Rectal smooth muscle tissue (tissue), 1 donor: Measurements from ENCODE around the gene FMN2.

Experiments
- H3K27ac ChIP-seq: one replicate; pipeline ENCODE4 v1.7.0; 2013; ENCODE audit warnings: low read depth, low read length, inconsistent platforms
- H3K27me3 ChIP-seq: one replicate; pipeline ENCODE4 v1.7.0; 2013; ENCODE audit warnings: low read length; ENCODE audit not compliant: control insufficient read depth, insufficient read depth
- H3K36me3 ChIP-seq: one replicate; pipeline ENCODE4 v1.7.0; 2013; ENCODE audit warnings: low read length; ENCODE audit not compliant: control insufficient read depth, insufficient read depth
- H3K4me1 ChIP-seq: one replicate; pipeline ENCODE4 v1.7.0; 2013; ENCODE audit warnings: low read length; ENCODE audit not compliant: control insufficient read depth, insufficient read depth
- H3K4me3 ChIP-seq: one replicate; pipeline ENCODE4 v1.7.0; 2013; ENCODE audit warnings: low read length
- H3K9ac ChIP-seq: one replicate; pipeline ENCODE4 v1.7.0; 2013; ENCODE audit warnings: low read length

The FMN2 gene

DNA sequence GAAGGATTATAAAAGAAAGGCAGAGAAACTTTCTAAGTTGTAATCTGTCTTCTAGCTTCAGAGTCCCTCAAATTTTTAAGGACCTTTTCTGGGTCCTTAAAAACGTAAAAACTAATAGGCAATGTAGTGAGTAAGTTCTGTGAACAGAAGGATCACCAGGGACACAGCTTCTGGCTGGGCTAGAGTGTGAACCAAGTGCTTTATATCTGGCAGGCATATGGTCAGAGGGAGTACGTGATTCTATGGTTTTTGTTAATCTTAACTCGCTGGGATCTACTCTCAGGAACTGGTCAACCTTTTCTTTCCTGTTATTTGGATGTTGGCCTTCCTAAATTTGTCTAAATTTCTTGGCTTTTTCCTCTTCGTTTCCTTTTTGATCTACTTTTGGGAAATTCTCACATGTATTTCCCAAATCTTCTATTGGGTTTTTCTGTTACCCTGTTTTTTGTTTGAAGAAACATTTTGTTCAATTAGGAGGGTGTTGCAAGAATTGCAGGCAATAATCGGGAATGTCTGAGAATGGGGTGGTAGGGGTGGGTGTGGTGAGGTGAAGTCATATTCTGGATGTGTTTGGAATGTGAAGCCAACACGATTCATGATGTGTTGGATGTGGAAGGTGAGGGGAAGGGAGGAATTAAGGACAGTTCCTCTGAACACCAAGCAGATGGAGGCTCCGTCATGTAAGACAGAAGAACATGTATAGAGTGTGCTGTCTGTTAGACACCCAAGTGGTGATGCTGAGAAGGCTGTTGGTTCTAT is 193.2 kb downstream of the FMN2 start:
- H3K27me3 ChIP-seq, result no peaks in the 10 kb centered on the region
- H3K27ac ChIP-seq, result no peak overlapping the region
- H3K9ac ChIP-seq, result no peak overlapping the region
- H3K4me3 ChIP-seq, result no peak overlapping the region
- no peaks in the 10 kb centered on the region for H3K36me3 ChIP-seq
- peaks cover 3% of the 10 kb centered on the region for H3K4me1 ChIP-seq

DNA sequence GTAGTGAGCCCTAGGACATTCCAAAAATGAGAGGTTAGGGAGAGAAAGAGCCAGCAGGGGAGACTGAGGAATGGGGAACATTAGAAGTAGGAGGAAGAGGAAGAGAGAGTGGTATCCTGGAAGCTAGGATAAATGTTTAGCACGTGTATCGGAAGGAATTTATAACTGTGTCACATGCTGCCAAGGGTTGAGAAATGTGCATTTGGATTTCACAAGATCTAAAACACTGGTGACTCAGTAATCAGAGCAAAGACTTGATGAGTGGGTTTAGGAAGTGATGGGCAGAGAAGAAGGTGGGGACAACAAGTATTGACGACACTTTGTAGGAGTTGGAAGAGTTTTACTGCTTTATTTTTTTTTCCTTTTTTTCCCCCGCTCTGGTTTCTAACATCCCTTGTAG is 193.9 kb downstream of the FMN2 start:
- no peak overlapping the region for H3K9ac ChIP-seq
- H3K27ac ChIP-seq, result no peak overlapping the region
- H3K27me3 ChIP-seq, result no peaks in the 10 kb centered on the region
- no peaks in the 10 kb centered on the region for H3K36me3 ChIP-seq
- H3K4me1 ChIP-seq, result peaks cover 3% of the 10 kb centered on the region
- no peak overlapping the region for H3K4me3 ChIP-seq

DNA sequence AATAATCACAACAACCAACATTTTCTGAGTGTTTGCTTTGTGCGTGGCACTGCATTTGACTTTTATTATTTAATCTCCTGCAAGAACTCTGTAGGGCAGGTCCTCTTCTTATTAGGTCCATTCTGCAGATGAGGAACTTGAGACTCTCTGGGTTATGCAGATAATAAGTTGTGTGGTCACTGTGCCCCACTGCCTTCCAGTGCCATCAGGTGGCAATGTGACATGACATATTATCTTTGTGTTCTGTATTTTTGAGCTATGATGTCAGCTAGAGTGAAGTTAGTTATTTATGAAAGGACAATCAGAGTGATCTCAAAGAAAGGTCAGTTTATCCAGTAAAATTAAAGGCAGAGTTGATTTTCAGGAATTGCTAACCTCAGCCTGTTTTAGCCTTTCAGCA is 196.0 kb downstream of the FMN2 start:
- Histone ChIP-seq H3K27ac (no peak overlapping the region), H3K36me3 (no peaks in the 10 kb centered on the region), H3K9ac (no peak overlapping the region), H3K27me3 (no peaks in the 10 kb centered on the region), H3K4me3 (no peak overlapping the region), H3K4me1 (no peaks in the 10 kb centered on the region)

DNA sequence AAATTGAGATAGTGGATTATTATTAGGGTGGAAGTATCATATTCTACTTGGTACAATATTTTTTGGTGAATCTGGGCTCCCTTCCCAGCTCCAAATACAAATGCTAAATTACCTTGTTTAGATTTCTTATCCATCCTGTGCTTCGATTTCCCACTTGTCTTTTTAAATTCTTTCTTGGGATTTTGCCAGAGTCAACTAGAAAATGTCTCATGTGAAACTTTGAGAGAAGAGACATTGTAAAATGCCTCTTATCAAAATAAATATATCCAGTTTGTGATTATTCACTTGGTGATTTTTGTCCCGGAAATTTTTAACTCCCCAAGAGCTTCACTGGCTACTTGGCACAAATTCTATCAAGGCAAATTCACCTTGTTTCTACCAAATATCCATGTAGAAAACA is 202.0 kb downstream of the FMN2 start:
- Histone ChIP-seq H3K4me1 (no peaks in the 10 kb centered on the region), H3K27ac (no peak overlapping the region), H3K4me3 (no peak overlapping the region), H3K9ac (no peak overlapping the region), H3K27me3 (no peaks in the 10 kb centered on the region), H3K36me3 (no peaks in the 10 kb centered on the region)

DNA sequence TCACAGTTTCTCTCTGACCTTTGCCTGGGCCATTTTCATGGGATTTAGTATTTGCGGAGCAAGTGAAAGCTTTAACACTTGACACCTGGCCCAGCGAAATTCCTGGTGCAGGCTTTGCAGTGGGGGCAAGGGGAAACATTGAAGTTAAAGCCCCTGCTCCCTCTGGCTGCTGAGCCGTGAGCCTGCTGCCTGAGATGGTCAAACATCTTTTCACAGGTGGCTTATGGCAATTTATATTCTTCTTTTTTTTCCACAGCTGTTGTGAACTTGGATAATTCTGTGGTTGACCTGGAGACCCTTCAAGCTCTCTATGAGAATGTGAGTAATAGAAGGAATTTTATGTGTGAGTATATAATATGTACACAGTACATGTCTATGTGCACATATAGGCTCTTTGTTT is 202.9 kb downstream of the FMN2 start:
- no peak overlapping the region for H3K27ac ChIP-seq
- H3K36me3 ChIP-seq, result no peaks in the 10 kb centered on the region
- H3K4me1 ChIP-seq, result no peaks in the 10 kb centered on the region
- no peak overlapping the region for H3K4me3 ChIP-seq
- H3K9ac ChIP-seq, result no peak overlapping the region
- no peaks in the 10 kb centered on the region for H3K27me3 ChIP-seq

DNA sequence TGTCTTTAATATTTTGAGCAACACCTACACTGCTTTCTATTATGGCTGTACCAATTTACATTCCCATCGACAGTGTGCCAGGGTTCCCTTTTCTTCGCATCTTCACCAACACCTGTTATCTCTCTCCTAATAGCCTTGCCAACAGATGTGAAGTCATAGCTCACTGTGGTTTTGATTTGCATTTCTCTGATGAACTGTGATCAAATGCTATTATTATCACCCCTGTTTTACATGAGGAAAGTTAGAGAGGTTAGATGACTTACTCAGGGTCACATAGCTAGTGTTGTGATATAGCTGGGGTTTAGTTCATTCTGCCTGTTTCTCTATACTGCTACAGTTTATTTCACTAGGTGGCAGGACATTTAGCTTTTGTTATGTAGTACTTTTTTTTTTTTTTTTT is 204.1 kb downstream of the FMN2 start:
- H3K4me1 ChIP-seq, result no peaks in the 10 kb centered on the region
- H3K36me3 ChIP-seq, result no peaks in the 10 kb centered on the region
- no peak overlapping the region for H3K27ac ChIP-seq
- no peak overlapping the region for H3K9ac ChIP-seq
- H3K27me3 ChIP-seq, result no peaks in the 10 kb centered on the region
- H3K4me3 ChIP-seq, result no peak overlapping the region

DNA sequence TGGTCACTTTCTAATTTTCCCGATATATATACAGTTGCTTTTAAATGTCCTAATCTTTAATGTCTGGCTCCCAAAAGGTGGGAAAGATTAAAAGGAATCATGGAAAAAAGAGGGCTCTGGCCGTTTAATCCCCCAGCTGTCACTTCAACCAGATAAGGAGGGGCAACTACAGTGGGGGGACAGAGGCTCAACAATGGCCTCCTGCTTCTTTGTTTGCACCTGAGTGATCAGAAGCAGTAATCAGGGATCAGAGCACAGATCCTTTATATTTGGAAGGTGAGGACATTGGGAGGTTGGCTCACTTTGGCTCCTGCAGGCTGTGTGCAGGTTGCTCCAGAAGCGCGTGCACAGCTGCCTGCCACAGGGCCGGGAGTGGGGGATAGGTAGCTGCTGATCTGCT is 212.8 kb downstream of the FMN2 start:
- H3K4me3 ChIP-seq, result no peak overlapping the region
- H3K27me3 ChIP-seq, result no peaks in the 10 kb centered on the region
- H3K4me1 ChIP-seq, result no peaks in the 10 kb centered on the region
- no peaks in the 10 kb centered on the region for H3K36me3 ChIP-seq
- H3K27ac ChIP-seq, result no peak overlapping the region
- H3K9ac ChIP-seq, result no peak overlapping the region

DNA sequence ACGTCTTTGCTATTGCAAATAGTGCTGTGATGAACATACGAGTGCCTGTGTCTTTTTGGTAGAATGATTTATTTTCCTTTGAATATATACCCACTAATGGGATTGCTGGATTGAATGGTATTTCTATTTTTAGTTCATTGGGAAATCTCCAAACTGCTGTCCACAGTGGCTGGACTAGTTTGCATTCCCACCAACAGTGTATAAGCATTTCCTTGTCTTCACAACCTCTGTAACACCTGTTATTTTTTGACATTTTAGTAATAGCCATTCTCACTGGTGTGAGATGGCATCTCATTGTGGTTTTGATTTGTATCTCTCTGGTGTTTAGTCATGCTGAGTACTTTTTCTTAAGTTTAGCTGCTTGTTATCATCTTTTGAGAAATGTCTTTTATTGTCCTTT is 215.0 kb downstream of the FMN2 start:
- no peak overlapping the region for H3K4me3 ChIP-seq
- H3K36me3 ChIP-seq, result no peaks in the 10 kb centered on the region
- no peaks in the 10 kb centered on the region for H3K4me1 ChIP-seq
- no peaks in the 10 kb centered on the region for H3K27me3 ChIP-seq
- H3K27ac ChIP-seq, result no peak overlapping the region
- no peak overlapping the region for H3K9ac ChIP-seq

DNA sequence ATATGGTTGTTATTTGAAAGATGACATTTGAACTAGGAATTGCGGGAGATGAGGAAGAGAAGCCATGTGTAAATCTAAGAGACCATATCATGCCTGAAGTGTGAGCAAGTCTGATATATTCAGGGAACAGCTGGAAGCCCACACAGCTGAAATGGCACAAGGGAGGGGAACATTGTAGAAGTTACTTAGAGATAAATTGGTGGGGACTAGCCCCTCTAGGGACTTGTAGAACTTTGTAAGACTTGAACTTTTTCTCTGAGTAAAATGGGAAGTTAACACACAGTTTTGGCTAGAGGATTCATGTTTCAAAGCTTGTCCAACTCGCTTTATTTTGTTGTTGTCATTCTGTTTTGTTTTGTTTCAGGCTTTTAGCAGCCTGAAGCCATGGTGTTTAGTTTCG is 216.4 kb downstream of the FMN2 start:
- Histone ChIP-seq H3K36me3 (no peaks in the 10 kb centered on the region), H3K4me1 (no peaks in the 10 kb centered on the region), H3K27me3 (no peaks in the 10 kb centered on the region), H3K27ac (no peak overlapping the region), H3K4me3 (no peak overlapping the region), H3K9ac (no peak overlapping the region)

DNA sequence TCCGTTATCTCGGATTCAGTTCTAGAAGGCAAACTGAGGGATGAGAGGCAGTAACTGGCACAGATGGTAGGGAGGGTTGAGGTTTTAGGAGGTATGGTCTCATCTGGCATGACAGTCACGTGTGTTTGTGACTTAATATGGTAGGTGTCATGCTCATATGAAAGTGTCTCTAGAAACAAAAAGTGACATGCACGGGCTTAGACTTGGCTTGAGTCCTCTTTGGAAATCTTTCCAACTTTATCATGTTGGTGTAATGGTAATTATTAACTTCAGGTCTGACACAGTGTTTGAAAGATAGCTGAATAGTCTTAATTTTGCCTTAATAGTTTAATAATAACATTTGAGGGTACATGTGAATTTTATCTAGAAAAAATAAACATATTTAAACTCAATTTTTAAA is 218.1 kb downstream of the FMN2 start:
- no peaks in the 10 kb centered on the region for H3K27me3 ChIP-seq
- no peak overlapping the region for H3K4me3 ChIP-seq
- no peaks in the 10 kb centered on the region for H3K36me3 ChIP-seq
- no peak overlapping the region for H3K9ac ChIP-seq
- no peak overlapping the region for H3K27ac ChIP-seq
- H3K4me1 ChIP-seq, result no peaks in the 10 kb centered on the region

DNA sequence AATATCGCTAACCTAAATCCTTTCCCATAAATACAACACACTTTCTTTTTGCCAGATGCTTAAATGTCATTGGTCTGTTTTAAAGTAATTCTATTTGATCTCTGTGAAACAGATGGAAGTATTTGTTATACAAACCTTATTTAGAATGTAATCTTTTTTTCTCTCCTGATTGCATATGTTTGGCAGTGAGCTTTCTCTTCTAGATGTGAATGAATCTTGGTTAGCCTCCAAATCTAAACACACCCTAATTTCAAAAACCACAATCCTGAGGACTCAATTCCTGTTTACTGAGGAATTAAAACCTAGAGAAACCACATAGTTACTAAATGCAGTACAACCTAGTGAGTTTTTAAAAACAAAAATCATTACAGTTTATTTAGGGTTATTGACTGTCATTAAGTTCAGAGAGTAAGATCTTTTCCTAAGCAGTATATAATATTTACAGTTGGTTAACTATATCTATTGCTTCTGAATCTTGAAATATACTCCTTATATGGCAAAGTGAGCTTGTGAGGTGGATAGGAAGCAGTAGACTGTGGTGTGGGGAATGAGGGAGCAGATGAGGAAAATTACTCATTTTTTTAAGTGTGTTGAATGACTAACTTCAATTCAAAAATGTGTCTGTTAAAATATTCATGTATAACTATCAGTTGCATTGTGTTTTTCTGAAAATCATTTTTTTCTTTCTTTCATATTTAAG is 218.7 kb downstream of the FMN2 start:
- Histone ChIP-seq H3K4me1 (no peaks in the 10 kb centered on the region), H3K27ac (no peak overlapping the region), H3K4me3 (no peak overlapping the region), H3K9ac (no peak overlapping the region), H3K27me3 (no peaks in the 10 kb centered on the region), H3K36me3 (no peaks in the 10 kb centered on the region)

DNA sequence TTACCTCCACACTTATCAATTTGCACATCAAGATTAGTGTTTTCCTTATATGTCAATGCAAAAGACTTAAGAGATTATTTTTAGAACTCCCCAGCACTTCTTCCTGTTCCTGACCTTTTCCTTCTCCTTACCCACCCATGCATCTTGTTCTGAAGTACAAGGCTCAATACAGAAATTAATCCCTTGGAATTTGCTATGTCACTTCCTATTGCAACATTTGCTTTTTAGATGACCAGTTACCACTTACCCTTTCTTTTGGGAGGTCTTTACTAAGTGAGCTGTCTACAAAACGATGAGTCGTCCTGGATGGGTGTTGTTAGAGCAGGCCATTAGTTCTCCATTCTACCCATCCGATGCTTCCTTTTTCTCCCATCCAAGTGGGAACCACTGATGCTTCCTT is 221.2 kb downstream of the FMN2 start:
- Histone ChIP-seq H3K27me3 (no peaks in the 10 kb centered on the region), H3K27ac (no peak overlapping the region), H3K36me3 (no peaks in the 10 kb centered on the region), H3K4me3 (no peak overlapping the region), H3K9ac (no peak overlapping the region), H3K4me1 (no peaks in the 10 kb centered on the region)
